OCI-LY1 (cell line): ENCODE measurements around the gene GTF3C5.

Experiments
- H2AFZ ChIP-seq: fragments of 200-600 bp; sonication (generic), shearing (Covaris generic); 2 replicates; pipeline ENCODE4 v1.6.0; 2014; ENCODE audit warnings: antibody characterized with exemption, mild to moderate bottlenecking, low read length
- H3F3A ChIP-seq: fragments of 200-600 bp; sonication (generic), shearing (Covaris generic); 2 replicates; pipeline ENCODE4 v1.6.0; 2014; ENCODE audit warnings: mild to moderate bottlenecking, antibody characterized with exemption, low read length, moderate library complexity; ENCODE audit not compliant: insufficient read depth
- H3K27ac ChIP-seq: fragments of 200-600 bp; sonication (generic); 2 replicates; pipeline ENCODE4 v1.5.1; 2014; ENCODE audit warnings: low read length, mixed run types, mild to moderate bottlenecking, low read depth; ENCODE audit not compliant: poor library complexity, severe bottlenecking
- H3K27me3 ChIP-seq: fragments of 200-600 bp; sonication (generic); 2 replicates; pipeline ENCODE4 v1.6.0; 2014; ENCODE audit warnings: antibody characterized with exemption, mild to moderate bottlenecking, low read length, moderate library complexity; ENCODE audit not compliant: insufficient read depth
- H3K36me3 ChIP-seq: fragments of 200-600 bp; sonication (generic); 2 replicates; pipeline ENCODE4 v1.6.1; 2014; ENCODE audit warnings: mild to moderate bottlenecking, antibody characterized with exemption, low read length, moderate library complexity, mixed read lengths; ENCODE audit not compliant: insufficient read depth
- H3K4me1 ChIP-seq: fragments of 200-600 bp; sonication (generic); 2 replicates; pipeline ENCODE4 v1.5.1; 2014; ENCODE audit warnings: mild to moderate bottlenecking, low read length, moderate library complexity; ENCODE audit not compliant: insufficient read depth, severe bottlenecking
- H3K4me2 ChIP-seq: fragments of 200-600 bp; sonication (generic), shearing (Covaris generic); 2 replicates; pipeline ENCODE4 v1.6.1; 2014; ENCODE audit warnings: low read length
- H3K4me3 ChIP-seq: fragments of 200-600 bp; sonication (generic); 2 replicates; pipeline ENCODE4 v1.5.1; 2014; ENCODE audit warnings: low read length, low read depth, mild to moderate bottlenecking, mixed read lengths; ENCODE audit not compliant: poor library complexity, severe bottlenecking
- H3K79me2 ChIP-seq: fragments of 200-600 bp; shearing (Covaris generic); 2 replicates; pipeline ENCODE4 v1.6.1; 2016; ENCODE audit warnings: mixed run types, low read length, mixed read lengths; ENCODE audit not compliant: insufficient read depth
- H3K9ac ChIP-seq: fragments of 200-600 bp; sonication (generic), shearing (Covaris generic); 2 replicates; pipeline ENCODE4 v1.6.1; 2014; ENCODE audit warnings: mild to moderate bottlenecking, low read length, mixed read lengths
- H3K9me2 ChIP-seq: fragments of 200-600 bp; sonication (generic), shearing (Covaris generic); 2 replicates; pipeline ENCODE4 v1.6.1; 2014; ENCODE audit warnings: low read depth, mild to moderate bottlenecking, low read length, mixed read lengths
- H3K9me3 ChIP-seq: fragments of 200-600 bp; shearing (Covaris generic); 2 replicates; pipeline ENCODE4 v1.6.1; 2014; ENCODE audit warnings: low read length, mixed read lengths
- H4K20me1 ChIP-seq: fragments of 200-600 bp; sonication (generic), shearing (Covaris generic); 2 replicates; pipeline ENCODE4 v1.6.0; 2016; ENCODE audit warnings: mild to moderate bottlenecking, low read length; ENCODE audit not compliant: insufficient read depth
- CTCF ChIP-seq: fragments of 200-600 bp; sonication (generic), shearing (Covaris generic); IDR thresholded peaks from 2 replicates; pipeline ENCODE4 v1.5.1; 2017; ENCODE audit warnings: mild to moderate bottlenecking, antibody characterized with exemption, low read length, moderate library complexity, mixed read lengths
- EZH2 ChIP-seq: fragments of 200-600 bp; sonication (generic), shearing (Covaris generic); IDR thresholded peaks from 2 replicates; pipeline ENCODE4 v1.8.0; 2017; ENCODE audit warnings: borderline replicate concordance, mixed run types, mild to moderate bottlenecking, antibody characterized with exemption, low read length, moderate library complexity, mixed read lengths

GTF3C5 gene

GRCh38 chr9:133103183-133103986 lies 72.6 kb downstream of the GTF3C5 start:
- H3K79me2 ChIP-seq: no peaks in the 10 kb centered on the region
- H2AFZ ChIP-seq: no peak overlapping the region
- no peaks in the 10 kb centered on the region for H3K27me3 ChIP-seq
- H3K9ac ChIP-seq: no peak overlapping the region
- H3K4me1 ChIP-seq: no peaks in the 10 kb centered on the region
- H3K4me2 ChIP-seq: no peak overlapping the region
- TF ChIP-seq CTCF (peak; percentile 94), EZH2 (no peak)
- no peaks in the 10 kb centered on the region for H3K9me2 ChIP-seq
- no peaks in the 10 kb centered on the region for H4K20me1 ChIP-seq
- no peak overlapping the region for H3K27ac ChIP-seq
- H3K9me3 ChIP-seq: no peaks in the 10 kb centered on the region
- H3K4me3 ChIP-seq: no peak overlapping the region
- no peaks in the 10 kb centered on the region for H3F3A ChIP-seq
- peaks cover 48% of the 10 kb centered on the region for H3K36me3 ChIP-seq

- Histone ChIP-seq H3K9ac (no peak overlapping the region), H2AFZ (no peak overlapping the region), H3K9me2 (no peaks in the 10 kb centered on the region), H3K27ac (no peak overlapping the region), H3F3A (no peaks in the 10 kb centered on the region), H3K27me3 (no peaks in the 10 kb centered on the region), H3K36me3 (peaks cover 41% of the 10 kb centered on the region), H3K4me3 (no peak overlapping the region), H3K79me2 (no peaks in the 10 kb centered on the region), H3K9me3 (no peaks in the 10 kb centered on the region), H4K20me1 (no peaks in the 10 kb centered on the region), H3K4me1 (no peaks in the 10 kb centered on the region), H3K4me2 (no peak overlapping the region)
- no peak for TF ChIP-seq CTCF
These were observed 73.2 kb downstream of the GTF3C5 start for GRCh38 chr9:133103987-133104505.

GRCh38 chr9:133104718-133105460 lies 74.1 kb downstream of the GTF3C5 start:
- Histone ChIP-seq H3K4me3 (no peak overlapping the region), H4K20me1 (no peaks in the 10 kb centered on the region), H3K27ac (no peak overlapping the region), H3K9me3 (no peaks in the 10 kb centered on the region), H3K79me2 (no peaks in the 10 kb centered on the region), H3K4me2 (no peak overlapping the region), H3K9ac (no peak overlapping the region), H3F3A (no peaks in the 10 kb centered on the region), H2AFZ (no peak overlapping the region), H3K27me3 (no peaks in the 10 kb centered on the region), H3K9me2 (no peaks in the 10 kb centered on the region), H3K4me1 (no peaks in the 10 kb centered on the region), H3K36me3 (peaks cover 36% of the 10 kb centered on the region)
- TF ChIP-seq CTCF (no peak), EZH2 (no peak)
